Measurements from ENCODE around the gene PLS1. TPM values are rescaled to one million over a fixed set of nuclear protein-coding genes. Genes with fewer than 3 reads are reported as not detected.
A peak's percentile ranks its signal among the peaks of the same experiment; 100 is the strongest.
"Not testable (repeated sequence)": the region's sequence is repeated elsewhere in the genome, so short reads cannot be mapped to it uniquely, and the experiment has no call there.

PLS1 gene
- total RNA-seq, 1 donor from 2014 or later, result 3.1 TPM

DNA sequence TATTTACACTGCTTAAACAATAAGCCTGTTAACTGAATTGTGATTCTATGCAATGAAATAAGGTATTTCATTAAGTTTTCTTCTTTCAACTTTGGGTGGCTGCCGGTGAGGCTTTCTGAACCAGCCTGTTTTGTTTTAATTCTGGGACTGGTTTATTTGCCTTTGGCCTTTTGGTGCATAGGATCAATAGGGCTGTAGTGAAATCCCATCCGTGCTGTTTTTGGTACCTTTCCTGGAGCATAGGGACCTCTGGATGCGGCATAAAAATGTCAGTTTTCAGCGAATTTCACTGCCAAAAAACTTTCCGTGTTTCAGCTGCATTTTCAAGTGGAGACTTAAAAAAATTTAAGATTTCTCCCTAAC lies 514 bp downstream of the PLS1 start:
- no peak for DNase-seq

DNA sequence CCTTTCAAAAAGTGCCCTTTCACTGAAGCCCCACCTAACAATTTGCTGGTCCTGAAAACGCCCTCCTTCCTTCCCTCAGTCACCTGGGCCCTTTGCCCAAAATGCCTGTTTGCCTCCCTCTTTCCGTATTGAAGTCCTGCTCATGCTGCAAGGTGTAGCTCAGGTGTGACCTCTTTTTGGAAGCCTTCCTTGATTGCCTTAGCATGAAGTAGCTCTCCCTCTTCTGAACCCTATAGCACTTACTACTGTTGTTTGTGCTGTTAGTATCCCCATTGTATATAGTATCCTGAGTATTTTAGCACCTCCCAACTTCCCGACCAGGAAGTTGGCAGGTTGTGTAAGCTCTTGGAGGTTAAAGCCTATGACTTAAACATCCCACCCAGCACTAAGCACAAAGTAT lies 1.7 kb downstream of the PLS1 start:
- DNase-seq, result no peak

DNA sequence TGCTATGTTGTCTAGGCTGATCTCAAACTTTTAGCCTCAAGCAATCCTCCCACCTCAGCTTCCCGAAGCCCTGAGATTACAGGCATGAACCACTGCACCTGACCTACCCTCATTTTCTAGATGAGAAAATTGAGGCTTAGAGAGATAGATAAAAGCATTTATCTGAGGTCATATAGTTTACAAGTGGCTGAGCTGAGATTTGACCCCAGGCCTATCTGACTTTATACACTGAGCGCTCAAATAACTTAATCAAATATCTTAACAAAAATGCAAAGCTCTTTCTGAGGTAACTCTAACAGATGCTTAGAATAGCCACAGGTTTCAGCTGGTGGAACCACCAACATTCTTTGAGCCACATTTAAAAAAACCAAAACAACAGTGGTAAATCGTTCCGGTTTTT lies 5.5 kb downstream of the PLS1 start:
- no peak for DNase-seq

DNA sequence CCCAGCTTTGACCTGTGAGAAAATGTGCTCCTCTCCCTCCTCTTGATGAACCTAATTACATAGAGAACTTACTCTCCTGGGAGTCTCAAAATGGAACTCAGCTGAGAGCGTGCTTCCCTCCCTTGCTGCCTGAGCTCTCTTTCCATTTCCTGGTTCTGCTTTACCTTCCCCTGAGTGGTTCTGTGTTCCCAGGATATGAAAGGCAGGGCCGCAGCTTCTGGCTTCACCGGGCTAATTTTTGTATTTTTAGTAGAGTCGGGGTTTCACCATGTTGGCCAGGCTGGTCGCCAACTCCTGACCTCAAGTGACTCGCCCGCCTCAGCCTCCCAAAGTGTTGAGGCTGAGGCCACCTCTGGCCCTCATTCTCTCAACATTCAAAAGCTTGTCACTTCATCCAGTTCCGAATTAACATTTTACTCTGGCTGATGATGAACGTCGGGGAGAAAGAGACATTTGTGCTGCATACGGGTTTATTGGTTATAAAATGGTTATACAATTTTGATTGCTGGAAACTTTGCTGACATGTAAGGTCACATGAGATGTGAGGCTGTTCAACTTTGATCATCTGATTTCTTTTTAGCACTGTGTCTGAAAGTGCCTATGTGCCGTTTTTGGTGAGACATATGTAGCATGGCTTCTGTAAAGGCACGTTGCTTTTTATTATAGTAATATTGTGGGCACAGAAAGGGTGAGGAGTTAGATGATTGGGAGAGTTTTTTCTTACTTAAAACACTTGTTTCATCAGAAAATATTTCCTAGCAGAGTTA lies 6.6 kb downstream of the PLS1 start:
- DNase-seq, result no peak

DNA sequence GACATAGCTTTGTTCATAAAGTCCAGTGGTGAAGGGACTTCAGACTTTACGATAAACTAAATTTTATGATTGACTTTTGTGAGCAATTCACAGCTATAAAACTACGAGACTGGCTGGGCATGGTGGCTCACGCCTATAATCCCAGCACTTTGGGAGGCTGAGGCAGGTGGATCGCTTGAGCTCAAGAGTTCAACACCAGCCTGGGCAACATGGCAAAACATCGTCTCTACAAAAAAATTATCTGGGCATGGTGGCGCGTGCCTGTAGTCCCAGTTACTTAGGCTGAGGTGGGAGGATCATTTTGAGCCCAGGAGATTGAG lies 7.2 kb downstream of the PLS1 start:
- DNase-seq, result not testable (repeated sequence)

DNA sequence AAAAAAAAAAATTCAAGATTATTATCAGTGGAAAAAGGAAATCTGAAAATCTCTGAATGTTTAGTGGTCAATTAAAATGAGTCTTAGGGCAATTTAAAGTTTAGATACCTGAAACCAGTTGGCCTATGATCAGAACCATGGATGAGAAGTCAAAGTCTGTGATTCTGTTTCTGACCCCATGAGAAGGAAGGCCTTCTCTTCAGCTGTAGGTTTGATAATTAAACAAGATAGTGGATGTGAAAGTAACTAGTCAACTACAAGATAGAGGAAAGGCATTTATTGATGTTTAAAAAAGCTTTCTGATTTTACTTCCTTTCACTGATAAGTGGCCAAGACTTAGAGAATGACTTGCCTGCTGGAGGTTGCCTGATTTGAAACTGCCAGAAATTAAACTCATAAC lies 8.7 kb downstream of the PLS1 start:
- no peak for DNase-seq

DNA sequence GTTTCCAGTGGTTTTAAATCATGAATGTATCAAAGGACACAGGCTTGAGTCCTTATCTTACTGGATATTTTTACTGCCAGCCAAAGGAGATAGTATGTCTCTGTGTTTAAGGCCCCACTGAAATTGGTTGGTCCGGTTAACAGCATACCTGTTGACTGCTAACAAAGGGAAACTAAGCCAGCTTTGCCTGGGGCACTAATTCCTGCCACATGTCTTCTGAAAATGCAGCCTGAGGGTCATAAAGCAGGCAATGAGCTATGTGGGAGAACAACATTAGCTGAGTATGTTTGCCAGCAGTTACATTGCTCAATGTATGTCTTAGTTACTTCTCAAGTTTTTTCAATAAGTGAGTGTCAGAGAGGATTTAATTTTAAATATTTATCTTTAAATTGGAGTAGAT lies 12.4 kb downstream of the PLS1 start:
- DNase-seq, result no peak

DNA sequence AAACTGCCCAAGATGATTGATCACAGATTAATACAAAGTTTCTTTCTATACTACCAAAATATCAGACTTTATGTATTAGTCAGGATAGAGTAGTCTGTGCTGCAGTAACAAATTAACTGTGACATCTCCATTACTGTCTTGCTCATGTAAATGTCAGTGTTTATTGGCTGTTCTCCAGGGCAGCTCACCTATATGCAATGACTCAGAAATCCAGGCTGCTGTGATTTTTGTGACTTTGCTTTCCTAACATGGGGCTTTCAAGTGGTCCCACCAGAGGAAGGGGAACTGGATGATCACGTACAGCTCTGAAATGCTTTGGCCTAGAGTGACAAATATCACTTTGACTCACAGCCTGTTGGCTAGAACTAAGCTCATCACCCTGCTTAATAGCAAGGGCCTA lies 12.9 kb downstream of the PLS1 start:
- DNase-seq, result no peak

DNA sequence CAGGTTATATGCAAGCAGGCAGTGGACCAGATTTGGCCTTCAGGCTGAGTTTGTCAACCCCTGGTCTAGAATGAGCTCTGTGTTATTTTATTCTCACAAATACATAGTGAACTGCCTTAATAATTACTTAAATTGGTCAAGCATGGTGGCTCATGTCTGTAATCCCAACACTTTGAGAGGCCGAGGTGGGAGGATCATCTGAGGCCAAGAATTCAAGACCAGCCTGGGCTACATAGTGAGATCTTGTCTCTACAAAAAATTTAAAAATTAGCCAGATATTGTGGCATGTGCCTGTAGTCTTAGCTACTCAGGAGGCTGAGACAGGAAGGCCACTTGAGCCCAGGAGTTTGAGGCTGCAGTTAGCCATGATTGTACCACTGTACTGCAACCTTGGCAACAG lies 15.0 kb downstream of the PLS1 start:
- DNase-seq, result no peak

DNA sequence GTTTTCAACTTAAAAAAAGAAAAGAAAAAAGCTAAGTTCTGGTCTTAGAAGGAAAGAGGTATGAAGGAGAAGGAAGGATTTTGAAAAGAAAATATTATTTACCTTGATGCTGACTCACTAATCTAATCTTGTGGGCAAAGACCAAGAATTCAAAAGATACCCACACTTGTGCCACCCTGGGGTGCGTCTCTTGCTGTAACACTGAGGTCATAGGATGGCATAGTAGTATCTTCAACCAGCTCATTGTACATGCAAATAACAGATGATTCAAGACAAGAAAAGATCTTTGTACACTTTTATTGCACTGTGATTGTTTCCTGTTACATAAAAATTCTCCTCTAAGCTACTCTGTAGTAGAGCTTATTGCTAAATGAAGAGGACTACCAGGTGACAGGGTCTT lies 17.3 kb downstream of the PLS1 start:
- DNase-seq, result no peak

DNA sequence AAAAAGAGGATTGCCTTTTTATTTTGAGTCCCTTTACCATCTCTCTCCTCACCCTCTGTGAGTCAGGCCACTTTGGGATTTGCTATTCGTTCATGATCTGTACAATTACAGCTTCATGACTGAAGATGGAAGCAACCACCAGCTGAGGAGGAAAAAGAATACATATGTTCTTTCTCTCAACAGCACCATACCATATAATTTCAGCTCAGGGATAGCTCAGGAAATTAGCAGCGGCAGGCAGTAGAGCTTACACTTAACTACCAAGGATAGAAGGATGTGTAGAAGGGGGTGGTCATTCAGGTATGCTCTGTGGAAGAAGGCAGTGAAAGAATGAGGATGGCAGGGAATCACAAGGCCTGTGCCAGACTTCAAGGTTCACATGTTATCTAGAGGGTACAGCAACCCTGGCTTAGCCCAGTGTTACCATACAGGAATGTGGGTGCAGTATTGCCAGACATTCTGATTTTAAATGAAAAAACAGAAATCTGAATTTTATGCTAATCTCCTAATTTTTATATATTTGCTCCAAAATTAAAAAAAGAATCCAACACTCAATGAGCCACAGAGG lies 17.9 kb downstream of the PLS1 start:
- DNase-seq, result no peak

DNA sequence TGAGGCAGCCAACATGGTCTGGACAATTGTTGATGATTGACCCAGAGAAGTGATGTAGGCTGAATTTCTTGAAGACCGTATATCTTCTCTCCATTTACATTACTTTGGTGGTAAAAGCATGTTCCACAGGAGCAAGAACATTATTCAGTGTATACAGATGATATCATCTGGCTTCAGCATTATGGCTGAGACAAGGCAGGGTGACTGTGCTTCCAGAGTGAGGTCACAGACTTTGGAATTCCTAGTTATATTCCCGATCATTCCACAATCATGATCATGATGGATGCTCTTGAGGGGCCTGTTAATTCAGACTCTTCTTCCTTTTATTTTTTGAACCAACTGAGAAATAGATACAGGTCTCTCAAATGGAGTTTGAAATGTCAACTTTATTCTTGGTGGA lies 19.0 kb downstream of the PLS1 start:
- DNase-seq, result no peak

DNA sequence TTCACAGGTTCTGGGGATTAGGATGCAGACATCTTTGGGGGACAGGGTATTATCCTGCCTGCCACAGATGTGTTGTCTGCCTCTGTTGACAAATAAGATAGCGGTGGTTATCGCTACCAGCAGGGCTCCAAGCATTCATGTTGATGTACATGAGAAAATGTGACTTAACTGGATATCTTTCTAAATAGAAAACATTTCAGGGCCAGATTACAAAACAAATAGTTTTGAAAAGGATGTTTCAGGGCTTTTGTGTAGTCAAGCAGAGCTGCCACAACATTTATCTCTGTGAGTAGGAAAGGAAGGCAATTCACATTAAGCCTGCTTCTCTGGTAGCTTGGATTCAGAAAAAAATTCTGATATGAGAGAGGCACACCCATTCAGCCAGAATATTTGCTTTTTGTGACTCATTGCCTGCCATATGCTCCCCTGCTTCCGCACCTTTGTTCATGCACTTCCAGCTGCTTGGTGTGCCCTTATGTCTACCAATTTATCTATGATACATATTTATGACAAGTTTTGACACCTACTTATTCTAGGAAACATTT lies 22.8 kb downstream of the PLS1 start:
- peak; percentile 8 for DNase-seq

DNA sequence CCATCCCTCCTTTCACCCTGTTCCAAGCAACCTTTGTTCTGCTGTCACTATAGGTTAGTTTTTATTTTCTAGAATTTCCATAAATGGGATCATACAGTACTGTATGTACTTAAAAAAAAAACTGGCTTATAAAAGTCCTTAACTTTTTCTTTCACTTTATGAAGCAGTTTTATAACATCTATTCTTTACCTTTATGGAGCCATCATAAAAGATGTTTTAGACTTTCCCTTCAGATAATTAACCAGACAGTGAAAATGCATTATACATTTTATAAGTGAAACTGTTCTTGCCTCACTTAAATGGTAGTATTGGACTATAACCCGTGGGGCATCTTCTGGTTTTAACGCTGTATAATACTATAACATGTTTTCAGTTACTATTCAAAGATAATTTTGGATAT lies 26.2 kb downstream of the PLS1 start:
- DNase-seq, result no peak

DNA sequence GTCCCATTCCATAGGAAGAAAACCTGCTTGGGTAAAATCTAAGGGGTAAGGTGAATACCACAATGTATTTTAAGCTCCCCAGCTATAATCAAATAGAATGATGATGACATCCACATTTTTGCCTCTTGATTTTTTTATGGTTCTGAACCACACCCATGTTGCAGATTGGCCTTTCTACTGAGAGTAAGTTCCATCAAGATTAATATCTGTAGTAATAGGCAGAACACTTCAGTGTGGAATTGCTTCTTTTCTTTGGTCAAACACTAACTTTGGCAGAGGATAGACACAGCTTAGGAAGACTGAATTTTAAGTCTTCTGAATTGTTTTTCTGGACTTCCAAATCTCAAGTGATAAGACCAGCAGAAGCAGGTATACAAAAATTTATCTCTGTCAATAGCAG lies 27.0 kb downstream of the PLS1 start:
- DNase-seq, result no peak

DNA sequence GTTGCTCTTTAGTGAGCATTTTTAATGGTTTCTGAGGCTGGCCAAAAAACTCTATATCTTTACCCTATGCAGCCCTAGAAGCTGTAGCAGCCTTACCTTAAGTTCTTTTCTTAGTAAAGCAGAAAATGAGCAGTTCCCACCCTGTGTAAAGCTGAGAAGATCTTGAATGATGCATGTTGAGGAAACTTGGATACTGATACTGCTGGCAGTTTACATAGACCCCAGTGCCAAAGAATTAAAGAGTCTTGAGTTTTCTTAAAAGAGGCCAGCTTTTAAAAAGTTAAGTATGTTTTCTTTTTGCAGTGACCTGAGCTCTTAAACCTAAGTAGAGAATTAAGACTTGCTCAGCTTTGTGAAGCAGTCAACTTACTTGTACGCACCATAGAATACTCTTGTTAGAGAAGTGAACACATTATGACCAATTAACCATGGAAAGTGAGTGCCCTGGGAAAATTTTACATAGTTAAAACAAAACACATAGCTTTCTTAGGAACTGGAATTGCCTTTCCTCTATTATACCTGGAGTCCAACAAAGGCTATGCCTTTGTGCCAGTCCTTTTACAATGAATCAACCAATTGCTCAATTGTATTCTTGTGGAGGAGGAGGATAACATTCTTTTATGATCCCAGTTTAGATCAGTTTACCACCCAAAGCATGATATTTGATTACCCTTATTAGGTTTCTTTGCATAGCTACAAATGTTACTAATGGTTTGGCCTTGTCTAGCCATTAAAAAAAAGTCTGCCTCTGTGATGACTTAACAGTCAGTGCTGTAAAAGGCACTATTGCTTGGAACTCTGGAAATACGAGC lies 28.4 kb downstream of the PLS1 start:
- DNase-seq, result no peak

DNA sequence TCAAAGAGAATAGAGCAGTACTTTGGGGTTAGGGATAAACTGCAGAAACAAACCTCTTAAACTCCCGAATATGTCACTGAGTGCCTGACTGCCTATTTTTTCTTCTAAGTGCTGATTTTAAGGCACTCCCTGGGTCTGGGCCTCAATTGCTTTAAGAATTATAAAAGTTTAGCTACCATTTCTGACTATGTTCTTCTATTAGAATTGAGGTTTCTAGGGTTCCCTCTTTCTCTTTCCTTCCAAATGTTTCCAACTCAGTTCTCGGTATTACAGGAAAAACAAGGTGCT lies 28.9 kb downstream of the PLS1 start:
- DNase-seq, result no peak

DNA sequence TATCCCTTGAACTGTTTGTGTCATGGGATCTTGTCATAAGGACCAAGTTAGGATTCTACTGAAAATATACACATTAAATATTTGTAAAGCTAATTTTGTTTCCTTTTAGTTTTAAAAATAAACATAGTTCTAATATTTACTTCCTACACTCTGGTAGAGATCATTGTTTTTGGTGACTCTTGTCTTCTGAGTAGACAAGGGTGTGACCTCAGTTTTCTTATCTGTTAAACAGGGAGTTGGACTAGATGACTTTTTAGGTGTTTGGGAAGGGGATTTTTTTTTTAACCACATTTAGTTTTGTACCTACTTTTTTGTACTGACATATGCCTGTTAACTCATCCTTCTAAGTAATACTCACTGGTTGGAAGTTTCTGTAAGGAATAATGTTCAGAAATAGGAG lies 30.8 kb downstream of the PLS1 start:
- DNase-seq, result no peak

DNA sequence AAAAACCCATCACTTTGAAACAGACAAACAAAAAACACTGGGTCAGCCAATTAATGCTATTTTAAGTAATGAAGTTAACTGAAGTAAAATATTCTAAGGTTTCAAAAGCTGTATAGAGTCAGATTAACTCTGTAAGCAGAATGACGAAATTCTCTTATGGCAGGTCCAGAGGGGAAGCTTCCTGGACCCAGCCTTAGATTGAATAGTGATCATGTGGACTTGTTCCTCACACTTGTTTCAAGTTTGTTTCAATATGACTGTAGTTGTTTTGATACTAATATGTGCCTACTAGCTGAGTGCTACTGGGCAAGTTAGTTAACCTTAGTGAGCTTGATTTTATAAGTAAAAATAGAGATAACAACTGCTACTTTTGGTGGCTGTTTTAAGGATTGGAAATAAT lies 32.6 kb downstream of the PLS1 start:
- no peak for DNase-seq

DNA sequence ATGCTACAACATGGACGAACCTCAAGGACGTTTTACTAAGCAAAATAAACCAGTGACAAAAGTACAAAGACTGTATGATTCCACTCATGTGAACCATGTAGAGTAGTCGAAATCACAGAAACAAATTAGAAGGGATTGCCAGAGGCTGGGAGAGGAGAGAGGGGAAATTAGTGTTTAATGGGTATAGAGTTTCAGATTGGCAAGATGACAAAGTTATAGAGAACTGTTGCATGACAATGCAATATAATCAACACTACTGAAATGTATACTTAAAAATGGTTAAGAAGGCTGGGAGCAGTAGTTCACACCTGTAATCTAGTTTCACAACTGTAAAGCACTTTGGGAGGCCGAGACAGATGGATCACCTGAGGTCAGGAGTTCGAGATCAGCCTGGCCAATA lies 36.9 kb downstream of the PLS1 start:
- DNase-seq, result no peak

DNA sequence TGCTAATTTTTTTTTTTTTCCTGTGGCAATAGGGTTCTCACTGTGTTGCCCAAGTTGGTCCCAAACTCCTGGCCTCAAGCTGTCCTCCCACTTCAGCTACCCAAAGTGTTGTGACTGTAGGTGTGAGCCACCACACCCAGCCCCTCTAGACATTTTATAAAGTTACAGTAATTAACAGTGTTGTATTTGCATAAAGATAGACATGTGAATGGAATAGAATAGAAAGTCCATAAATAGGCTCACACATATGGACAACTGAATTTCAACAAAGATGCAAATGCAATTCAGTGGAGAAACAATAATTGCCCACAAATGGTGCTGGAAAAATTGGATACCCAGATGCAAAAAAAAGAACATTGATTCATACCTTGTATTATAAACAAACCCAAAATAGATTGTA lies 39.9 kb downstream of the PLS1 start:
- no peak for DNase-seq

DNA sequence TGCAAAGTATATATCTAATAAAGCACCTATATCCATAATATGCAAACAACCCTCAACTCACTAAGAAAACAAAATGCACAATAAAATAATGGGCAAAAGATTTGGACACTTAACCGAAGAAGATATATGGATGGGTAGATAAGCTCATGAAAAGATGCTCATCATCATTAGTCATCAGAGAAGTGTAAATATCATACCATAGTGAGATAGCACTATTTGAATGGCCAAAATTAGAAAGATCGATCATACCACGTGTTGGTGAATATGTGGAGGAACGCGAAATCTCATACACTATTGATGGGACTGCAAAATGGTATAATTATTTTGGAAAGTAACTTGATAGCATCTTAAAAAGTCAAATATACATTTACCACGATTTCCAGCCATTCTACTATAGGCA lies 40.5 kb downstream of the PLS1 start:
- DNase-seq, result no peak

DNA sequence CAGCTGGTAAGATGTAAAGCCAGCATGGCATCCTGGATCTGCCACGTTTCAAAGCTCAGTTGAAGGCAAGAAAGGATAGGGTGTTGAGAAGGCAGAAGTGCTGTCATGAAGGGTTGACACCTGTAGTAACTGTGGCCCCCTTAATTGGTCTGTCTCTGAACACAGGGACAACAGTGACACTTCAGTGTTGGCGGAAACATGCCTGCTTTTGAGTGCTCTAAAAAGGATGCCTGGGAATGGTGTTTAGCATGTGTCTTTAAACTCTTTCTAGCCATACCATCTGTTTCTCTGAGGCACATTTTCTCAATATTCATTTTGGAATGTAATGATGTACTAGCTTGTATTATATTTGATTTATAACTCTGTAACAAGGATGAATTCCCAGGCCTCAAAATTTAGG lies 42.1 kb downstream of the PLS1 start:
- DNase-seq, result no peak

DNA sequence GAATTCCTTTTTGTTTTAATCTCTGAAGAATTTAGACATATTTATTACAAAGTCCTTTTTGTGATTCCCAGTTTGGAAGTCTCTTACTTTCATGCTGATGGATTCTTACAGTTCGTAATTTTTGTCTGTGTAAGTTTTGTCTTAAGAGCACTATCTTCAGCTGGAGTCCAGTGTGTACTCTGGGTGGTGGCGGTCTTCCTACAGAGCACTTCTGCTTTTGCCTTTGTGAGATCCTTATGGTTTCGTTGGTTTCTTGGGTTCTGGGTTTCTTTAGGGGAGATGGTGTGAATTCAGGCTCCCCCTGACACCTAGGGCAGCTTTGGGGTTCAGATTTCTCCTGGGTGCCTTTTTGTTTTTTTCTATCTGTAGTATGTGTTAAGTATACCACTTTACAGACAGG lies 45.3 kb downstream of the PLS1 start:
- DNase-seq, result no peak
